Cardiac fibroblast (primary cell): Measurements from ENCODE around the gene CFAP61.

ENCODE experiments used
- DNase-seq, 2 donors: peaks; one replicate each; pipeline versions ENCODE4 v3.0.0 to v3.0.0-alpha.2; 2010; ENCODE audit warnings: low read depth in 2 of 2
- H3K4me3 ChIP-seq, 2 donors: replicated peaks in 1 of 2; 1 replicate in 1 of 2; 2 replicates in 1 of 2; pipeline ENCODE4 v1.5.1; 2011; ENCODE audit warnings: low read depth in 2 of 2, low read length in 2 of 2, mild to moderate bottlenecking in 2 of 2, moderate library complexity in 1 of 2
- TF ChIP-seq, protein P1 (sequence below): IDR thresholded peaks from one replicate; pipeline ENCODE4 v1.5.1; 2011; ENCODE audit warnings: low read depth, mild to moderate bottlenecking, low read length, inconsistent platforms

CFAP61 gene

DNA sequence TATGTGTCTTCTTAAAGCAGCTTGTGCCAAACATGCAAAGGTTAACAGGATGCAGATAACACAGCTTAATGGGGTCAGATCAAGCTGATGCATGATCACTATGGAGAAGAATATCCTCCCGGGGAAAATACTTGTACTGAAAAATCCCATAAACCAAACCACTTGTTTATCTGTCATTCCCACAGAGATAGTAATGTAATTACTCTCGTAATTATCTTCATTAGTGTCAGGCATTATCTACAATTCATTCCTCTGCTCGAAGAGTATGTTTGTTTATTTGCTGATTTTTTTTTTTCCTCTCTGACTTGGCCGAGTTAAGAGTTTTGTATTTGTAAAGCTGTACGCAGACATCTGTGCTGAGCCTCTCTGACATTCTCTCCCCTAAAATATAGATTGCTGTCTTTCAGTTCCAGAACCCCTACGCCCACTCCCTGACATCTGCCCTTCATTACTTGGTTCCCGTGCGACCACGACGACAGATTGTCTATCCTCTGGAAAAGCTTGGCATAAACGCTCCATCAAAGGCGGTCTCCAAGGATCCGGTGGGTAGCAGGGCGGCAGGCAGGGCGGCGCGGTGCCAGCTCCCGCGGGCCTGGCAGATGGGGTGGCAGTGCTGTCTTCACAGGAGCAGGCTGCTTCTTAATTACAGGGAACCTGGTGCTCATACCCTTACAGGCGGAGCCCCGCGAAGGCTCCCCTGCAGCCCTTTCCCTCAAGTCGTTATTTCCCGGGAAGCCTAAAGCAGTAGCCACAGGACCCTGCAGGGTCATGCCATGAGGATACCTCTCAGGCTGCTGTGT, 147.2 kb downstream of the CFAP61 start:
- DNase-seq = no peak
- H3K4me3 ChIP-seq = no peak overlapping the region
- TF ChIP-seq, protein P1, sequence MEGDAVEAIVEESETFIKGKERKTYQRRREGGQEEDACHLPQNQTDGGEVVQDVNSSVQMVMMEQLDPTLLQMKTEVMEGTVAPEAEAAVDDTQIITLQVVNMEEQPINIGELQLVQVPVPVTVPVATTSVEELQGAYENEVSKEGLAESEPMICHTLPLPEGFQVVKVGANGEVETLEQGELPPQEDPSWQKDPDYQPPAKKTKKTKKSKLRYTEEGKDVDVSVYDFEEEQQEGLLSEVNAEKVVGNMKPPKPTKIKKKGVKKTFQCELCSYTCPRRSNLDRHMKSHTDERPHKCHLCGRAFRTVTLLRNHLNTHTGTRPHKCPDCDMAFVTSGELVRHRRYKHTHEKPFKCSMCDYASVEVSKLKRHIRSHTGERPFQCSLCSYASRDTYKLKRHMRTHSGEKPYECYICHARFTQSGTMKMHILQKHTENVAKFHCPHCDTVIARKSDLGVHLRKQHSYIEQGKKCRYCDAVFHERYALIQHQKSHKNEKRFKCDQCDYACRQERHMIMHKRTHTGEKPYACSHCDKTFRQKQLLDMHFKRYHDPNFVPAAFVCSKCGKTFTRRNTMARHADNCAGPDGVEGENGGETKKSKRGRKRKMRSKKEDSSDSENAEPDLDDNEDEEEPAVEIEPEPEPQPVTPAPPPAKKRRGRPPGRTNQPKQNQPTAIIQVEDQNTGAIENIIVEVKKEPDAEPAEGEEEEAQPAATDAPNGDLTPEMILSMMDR = no peak

DNA sequence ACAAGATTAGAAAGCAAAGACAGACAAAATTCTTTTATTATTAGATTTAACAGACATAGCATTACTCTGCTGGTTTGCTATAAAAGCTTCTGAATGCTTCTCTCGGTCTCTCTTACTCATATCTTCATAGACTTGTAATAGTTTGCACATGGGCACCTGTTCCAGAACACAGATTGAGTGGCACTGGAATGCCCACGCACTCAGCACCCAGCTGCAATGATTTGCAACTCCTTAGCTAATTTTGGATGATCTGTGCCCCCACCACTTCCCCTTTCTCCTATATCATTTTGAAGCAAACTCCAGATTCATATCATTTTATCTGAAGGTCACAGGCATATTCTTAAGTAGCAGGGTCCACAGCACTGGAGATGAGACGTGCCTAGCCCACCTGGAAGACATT, 148.8 kb downstream of the CFAP61 start:
- DNase-seq = no peak
- TF ChIP-seq, protein P1 = no peak
- H3K4me3 ChIP-seq = no peak overlapping the region

DNA sequence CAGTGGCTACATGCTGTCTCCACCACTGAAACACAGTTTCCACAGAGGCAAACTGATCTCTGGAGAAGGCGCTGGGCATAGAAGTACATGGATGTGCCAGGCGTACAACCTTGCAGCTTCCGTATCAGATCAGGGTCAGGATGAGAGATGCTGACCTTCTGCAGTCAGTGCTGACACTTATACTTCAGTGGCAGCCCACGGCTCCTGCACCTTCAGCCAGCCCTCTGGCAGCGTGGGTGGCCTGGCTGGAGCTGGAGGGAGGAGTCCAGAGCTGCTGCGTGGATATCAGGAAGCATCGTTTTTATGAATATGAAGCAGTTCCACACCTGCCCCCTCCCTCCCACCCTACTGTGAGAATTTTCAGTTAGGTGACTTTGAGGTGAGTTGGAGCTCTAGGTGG, 149.3 kb downstream of the CFAP61 start:
- TF ChIP-seq, protein P1 = no peak
- H3K4me3 ChIP-seq = no peak overlapping the region
- DNase-seq = no peak

DNA sequence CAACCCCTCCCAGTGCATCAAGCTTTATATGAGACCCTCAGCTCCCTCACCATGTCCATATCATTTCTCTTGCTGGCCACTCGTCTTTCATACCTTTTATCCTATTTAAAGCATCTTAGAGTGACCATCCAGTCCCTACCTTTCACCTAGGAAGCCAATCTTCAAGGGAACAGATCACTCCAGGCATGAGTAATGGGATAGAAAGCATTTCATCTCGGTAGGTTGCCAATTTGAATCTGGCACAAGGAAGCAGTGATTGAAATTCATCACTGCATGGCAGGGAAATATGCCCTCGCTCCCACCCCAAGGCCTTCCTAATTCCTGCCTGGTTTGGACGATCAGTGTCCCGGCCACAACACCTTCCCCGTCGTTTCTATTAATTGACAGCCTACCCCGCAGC, 150.4 kb downstream of the CFAP61 start:
- no peak overlapping the region for H3K4me3 ChIP-seq
- no peak for DNase-seq
- TF ChIP-seq, protein P1 = no peak

DNA sequence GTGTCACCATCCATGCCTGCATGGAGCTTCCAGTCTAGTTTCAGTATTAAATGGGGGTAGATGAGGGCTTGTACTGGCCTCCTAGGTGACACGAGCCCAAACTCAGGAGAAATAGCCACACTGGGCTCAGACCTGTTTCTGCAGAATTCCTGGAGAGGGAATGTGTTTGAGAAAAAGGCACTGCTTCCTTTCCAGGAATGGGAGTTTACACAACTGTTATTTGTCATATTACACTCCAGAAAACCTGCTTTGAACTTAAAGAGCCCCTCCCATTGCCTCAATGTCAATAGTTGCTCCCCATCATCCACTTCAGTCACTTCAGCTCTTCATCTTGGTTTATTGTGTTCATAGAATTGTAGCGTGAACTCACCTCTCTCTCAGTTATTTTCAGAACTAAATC, 151.5 kb downstream of the CFAP61 start:
- no peak for DNase-seq
- H3K4me3 ChIP-seq = no peak overlapping the region
- TF ChIP-seq, protein P1 = no peak

DNA sequence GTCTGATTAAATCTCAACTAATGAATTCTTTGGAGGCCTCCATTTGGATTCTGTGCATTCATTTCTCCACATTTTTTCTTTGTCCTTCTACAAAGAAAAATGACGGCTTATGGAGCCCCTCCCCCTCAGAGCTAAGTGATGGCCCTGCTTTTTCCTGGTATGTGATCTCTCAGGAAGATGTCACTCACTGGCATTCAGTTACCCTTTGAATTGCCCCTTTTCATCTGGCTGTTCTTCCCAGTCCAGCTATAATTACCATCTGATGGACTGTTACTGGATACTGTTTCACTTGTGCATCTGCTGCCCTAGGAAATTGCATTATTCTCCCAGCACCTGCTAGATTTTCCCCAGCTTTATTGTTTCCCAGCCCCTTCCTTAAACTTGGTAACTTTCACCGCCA, 151.9 kb downstream of the CFAP61 start:
- H3K4me3 ChIP-seq = no peak overlapping the region
- TF ChIP-seq, protein P1 = no peak
- no peak for DNase-seq
